Measurements from ENCODE around the gene EPHB6. TPM values are rescaled to one million over a fixed set of nuclear protein-coding genes. Genes with fewer than 3 reads are reported as not detected.

EPHB6 gene
- under 0.01 TPM in 1 of 2 replicates, not detected in the other for total RNA-seq

GRCh38 chr7:142854372-142855113, at the start of gene EPHB6:
TSS of gene EPHB6 (plus strand) at chr7:142855076. CDS start at chr7:142863228, 8,152 bp downstream.

GRCh38 chr7:142885311-142886230, 30.7 kb downstream of the EPHB6 start, which contains the start of gene TRPV6:
TSS of gene TRPV6 (minus strand) at chr7:142885745.

Other genes with a start within 250 kb of the EPHB6 start
- not detected in 2 replicates for gene PRSS1, start 105.6 kb upstream of the EPHB6 start, total RNA-seq
- gene PRSS2, start 84.1 kb upstream of the EPHB6 start, total RNA-seq, result not detected in 2 replicates
- gene TRPV6, start 30.7 kb downstream of the EPHB6 start, total RNA-seq, result not detected in 2 replicates
- gene TRPV5, start 78.7 kb downstream of the EPHB6 start, total RNA-seq, result not detected in 2 replicates
- gene LLCFC1, start 84.4 kb downstream of the EPHB6 start, total RNA-seq, result not detected in 2 replicates
- under 0.01 TPM in 1 of 2 replicates, not detected in the other for gene KEL, start 107.3 kb downstream of the EPHB6 start, total RNA-seq
- gene OR9A2, start 172.1 kb downstream of the EPHB6 start, total RNA-seq, result 0.06 TPM in 1 of 2 replicates, not detected in the other
- gene OR6V1, start 197.3 kb downstream of the EPHB6 start, total RNA-seq, result not detected in 2 replicates